ENCODE measurements around the gene ZMYM4. TPM values are rescaled to one million over a fixed set of nuclear protein-coding genes. Genes with fewer than 3 reads are reported as not detected.
"Not testable (repeated sequence)": the region's sequence is repeated elsewhere in the genome, so short reads cannot be mapped to it uniquely, and the experiment has no call there.

ZMYM4 gene
- total RNA-seq, 1 donor from 2014 or later, result 65.9 TPM

DNA sequence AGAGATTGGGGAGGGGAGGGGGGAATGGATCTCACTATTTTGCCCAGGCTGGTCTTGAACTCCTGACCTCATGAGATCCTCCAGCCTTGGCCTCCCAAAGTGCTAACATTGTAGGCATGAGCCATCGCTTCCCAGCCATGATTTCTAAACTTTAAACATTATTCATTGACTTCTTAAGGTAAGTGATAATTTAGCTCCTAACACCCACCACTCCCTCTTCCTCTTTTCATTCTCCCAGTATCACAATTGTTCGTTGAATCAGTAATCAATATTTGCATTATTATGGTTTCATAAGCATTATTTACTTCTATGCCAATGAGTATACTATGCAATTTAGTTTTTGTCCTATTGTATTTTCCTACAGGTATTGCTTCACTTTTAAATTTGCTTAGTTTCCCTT lies 42.0 kb upstream of the ZMYM4 start:
- Mint-ChIP-seq H3K4me1 (ENCODE audit: unreplicated experiment) (peaks cover 8% of the 10 kb centered on the region), H3K27ac (ENCODE audit: unreplicated experiment) (no peak overlapping the region), H3K9me3 (ENCODE audit: unreplicated experiment) (no peaks in the 10 kb centered on the region)

DNA sequence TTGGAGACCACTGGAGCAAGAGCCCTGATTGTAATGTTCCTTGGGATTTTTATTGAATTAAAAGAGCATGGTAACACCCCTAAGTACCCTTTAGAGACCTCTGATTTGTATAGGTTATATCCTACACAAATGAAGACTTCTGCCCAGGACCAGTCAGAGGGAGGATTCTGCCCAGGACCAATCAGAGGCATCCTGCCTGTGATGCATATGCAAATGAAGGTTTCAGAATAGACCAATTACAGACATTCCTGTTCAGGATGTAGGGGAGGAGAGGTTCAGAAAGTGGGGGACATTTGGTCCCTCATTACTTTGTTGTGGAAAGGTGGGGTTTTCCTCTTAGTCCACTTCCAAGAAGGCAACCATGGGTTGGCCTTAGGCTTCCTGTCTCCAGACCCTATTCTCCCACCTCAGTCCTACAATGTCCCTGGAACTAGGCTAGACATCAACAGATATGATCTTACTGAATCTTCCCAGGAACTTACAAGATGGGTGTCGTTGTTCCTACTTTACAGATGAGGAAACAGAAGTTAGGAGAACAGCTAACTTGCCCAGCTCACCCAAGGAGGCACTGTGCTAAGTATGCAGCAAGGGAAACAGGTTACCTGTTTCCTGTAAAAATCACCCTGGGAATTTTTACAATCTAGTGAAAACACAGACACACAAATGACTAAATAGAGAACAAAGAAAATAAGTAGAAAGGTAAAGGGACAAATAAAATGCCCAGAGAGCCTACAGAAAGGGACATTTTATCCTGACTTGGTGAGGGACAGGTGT lies 38.7 kb upstream of the ZMYM4 start:
- Mint-ChIP-seq H3K27ac (ENCODE audit: unreplicated experiment) (no peak overlapping the region), H3K9me3 (ENCODE audit: unreplicated experiment) (no peaks in the 10 kb centered on the region), H3K4me1 (ENCODE audit: unreplicated experiment) (no peaks in the 10 kb centered on the region), H3K36me3 (ENCODE audit: unreplicated experiment) (no peaks in the 10 kb centered on the region), H3K27me3 (ENCODE audit: unreplicated experiment) (peaks cover 21% of the 10 kb centered on the region), H3K4me3 (ENCODE audit: unreplicated experiment) (no peak overlapping the region)
- DNase-seq (ENCODE audit: extremely low spot score, unreplicated experiment), result no peak
- TF ChIP-seq, protein P1, sequence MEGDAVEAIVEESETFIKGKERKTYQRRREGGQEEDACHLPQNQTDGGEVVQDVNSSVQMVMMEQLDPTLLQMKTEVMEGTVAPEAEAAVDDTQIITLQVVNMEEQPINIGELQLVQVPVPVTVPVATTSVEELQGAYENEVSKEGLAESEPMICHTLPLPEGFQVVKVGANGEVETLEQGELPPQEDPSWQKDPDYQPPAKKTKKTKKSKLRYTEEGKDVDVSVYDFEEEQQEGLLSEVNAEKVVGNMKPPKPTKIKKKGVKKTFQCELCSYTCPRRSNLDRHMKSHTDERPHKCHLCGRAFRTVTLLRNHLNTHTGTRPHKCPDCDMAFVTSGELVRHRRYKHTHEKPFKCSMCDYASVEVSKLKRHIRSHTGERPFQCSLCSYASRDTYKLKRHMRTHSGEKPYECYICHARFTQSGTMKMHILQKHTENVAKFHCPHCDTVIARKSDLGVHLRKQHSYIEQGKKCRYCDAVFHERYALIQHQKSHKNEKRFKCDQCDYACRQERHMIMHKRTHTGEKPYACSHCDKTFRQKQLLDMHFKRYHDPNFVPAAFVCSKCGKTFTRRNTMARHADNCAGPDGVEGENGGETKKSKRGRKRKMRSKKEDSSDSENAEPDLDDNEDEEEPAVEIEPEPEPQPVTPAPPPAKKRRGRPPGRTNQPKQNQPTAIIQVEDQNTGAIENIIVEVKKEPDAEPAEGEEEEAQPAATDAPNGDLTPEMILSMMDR (IDR thresholded peaks at IDR 0.05), result no peak

More for the DNA sequence above, 42.0 kb upstream of the ZMYM4 start:
- no peak overlapping the region for H3K4me3 Mint-ChIP-seq (ENCODE audit: unreplicated experiment)
- TF ChIP-seq, protein P1 (IDR thresholded peaks at IDR 0.05), result no peak
- DNase-seq (ENCODE audit: extremely low spot score, unreplicated experiment), result no peak
- no peaks in the 10 kb centered on the region for H3K36me3 Mint-ChIP-seq (ENCODE audit: unreplicated experiment)
- peaks cover 21% of the 10 kb centered on the region for H3K27me3 Mint-ChIP-seq (ENCODE audit: unreplicated experiment)

DNA sequence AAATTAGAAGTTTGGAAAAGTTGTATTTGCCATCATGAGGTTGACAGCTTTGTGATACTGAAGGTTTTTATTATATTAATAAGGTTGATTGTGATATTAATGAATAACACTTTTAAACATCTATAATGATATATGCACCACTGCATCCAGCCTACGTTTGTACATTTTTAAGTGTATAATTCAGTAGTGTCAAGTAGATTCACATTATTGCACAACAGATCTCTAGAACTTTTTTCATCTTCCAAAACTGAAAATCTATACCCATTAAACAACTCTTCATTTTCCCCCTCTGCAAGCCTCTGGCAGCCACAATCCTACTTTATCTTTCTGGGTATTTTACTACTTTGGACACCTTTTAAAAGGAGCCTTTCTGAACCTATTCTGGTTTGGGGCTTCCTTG lies 37.2 kb upstream of the ZMYM4 start:
- TF ChIP-seq, protein P1 (IDR thresholded peaks at IDR 0.05), result no peak
- Mint-ChIP-seq H3K9me3 (ENCODE audit: unreplicated experiment) (no peaks in the 10 kb centered on the region), H3K27ac (ENCODE audit: unreplicated experiment) (no peak overlapping the region), H3K4me3 (ENCODE audit: unreplicated experiment) (no peak overlapping the region), H3K27me3 (ENCODE audit: unreplicated experiment) (peaks cover 21% of the 10 kb centered on the region), H3K36me3 (ENCODE audit: unreplicated experiment) (no peaks in the 10 kb centered on the region), H3K4me1 (ENCODE audit: unreplicated experiment) (no peaks in the 10 kb centered on the region)
- DNase-seq (ENCODE audit: extremely low spot score, unreplicated experiment), result no peak

DNA sequence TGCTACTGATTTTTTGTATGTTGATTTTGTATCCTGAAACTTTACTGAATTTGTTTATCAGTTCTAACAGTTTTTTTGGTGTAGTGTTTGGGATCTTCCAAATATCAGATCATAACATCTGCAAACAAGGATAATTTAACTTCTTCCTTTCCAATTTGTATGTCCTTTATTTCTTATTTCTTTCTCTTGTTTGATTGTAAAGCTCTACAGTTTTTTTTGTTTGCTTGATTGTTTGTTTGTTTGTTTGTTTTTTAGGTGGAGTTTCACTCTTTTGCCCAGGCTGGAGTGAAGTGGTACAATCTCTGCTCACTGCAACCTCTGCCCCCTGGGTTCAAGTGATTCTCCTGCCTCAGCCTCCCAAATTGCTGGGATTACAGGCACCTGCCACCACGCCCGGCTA lies 31.7 kb upstream of the ZMYM4 start:
- not testable (repeated sequence) for H3K27me3 Mint-ChIP-seq (ENCODE audit: unreplicated experiment); H3K9me3 Mint-ChIP-seq (ENCODE audit: unreplicated experiment); DNase-seq (ENCODE audit: extremely low spot score, unreplicated experiment); H3K27ac Mint-ChIP-seq (ENCODE audit: unreplicated experiment); H3K36me3 Mint-ChIP-seq (ENCODE audit: unreplicated experiment); H3K4me1 Mint-ChIP-seq (ENCODE audit: unreplicated experiment); H3K4me3 Mint-ChIP-seq (ENCODE audit: unreplicated experiment)

DNA sequence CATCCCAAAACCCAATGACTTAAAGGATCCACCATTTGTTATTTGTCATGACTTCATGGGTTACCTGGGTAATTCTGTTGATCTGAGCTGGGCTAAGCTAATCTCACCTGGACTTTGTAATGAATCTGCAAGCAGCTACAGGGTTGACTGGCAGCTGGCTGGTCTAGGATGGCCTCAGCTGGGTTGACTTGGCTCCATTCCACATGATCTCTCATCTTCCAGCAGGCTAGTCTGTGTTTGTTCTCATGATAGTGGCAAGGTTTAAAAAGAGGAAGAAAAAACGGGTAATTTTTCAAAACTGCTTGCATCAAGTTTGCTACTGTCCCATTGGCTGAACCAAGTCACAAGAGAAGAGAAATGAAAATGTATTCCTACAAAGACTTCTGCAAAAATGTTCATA lies 24.8 kb upstream of the ZMYM4 start:
- Mint-ChIP-seq H3K4me1 (ENCODE audit: unreplicated experiment) (no peaks in the 10 kb centered on the region), H3K27me3 (ENCODE audit: unreplicated experiment) (peaks cover 3% of the 10 kb centered on the region), H3K27ac (ENCODE audit: unreplicated experiment) (no peak overlapping the region), H3K4me3 (ENCODE audit: unreplicated experiment) (no peak overlapping the region), H3K36me3 (ENCODE audit: unreplicated experiment) (no peaks in the 10 kb centered on the region), H3K9me3 (ENCODE audit: unreplicated experiment) (no peaks in the 10 kb centered on the region)
- TF ChIP-seq, protein P1 (IDR thresholded peaks at IDR 0.05), result no peak
- DNase-seq (ENCODE audit: extremely low spot score, unreplicated experiment), result no peak
